H9 (cell line): ENCODE results near the gene IMPA2. TPM values are rescaled to one million over a fixed set of nuclear protein-coding genes. Genes with fewer than 3 reads are reported as not detected.

Experiments used
- DNase-seq: peaks from one replicate; pipeline ENCODE4 v3.0.0-alpha.2; 2017
- H2AFZ ChIP-seq: one replicate; pipeline ENCODE4 v1.6.1; 2013; ENCODE audit warnings: mild to moderate bottlenecking, low read length, control low read depth, moderate library complexity
- H2AK5ac ChIP-seq: 2 replicates; pipeline ENCODE4 v1.6.1; 2013; ENCODE audit warnings: low read length, control low read depth, mixed read lengths; ENCODE audit not compliant: insufficient read length
- H2BK120ac ChIP-seq: one replicate; pipeline ENCODE4 v1.6.1; 2013; ENCODE audit warnings: low read depth, mild to moderate bottlenecking, low read length, control low read depth, inconsistent platforms; ENCODE audit not compliant: poor library complexity, severe bottlenecking
- H2BK12ac ChIP-seq: 2 replicates; pipeline ENCODE4 v1.6.1; 2013; ENCODE audit warnings: low read length, control low read depth, mixed read lengths, low read depth; ENCODE audit not compliant: insufficient read length
- H2BK15ac ChIP-seq: 2 replicates; pipeline ENCODE4 v1.6.1; 2013; ENCODE audit warnings: low read depth, low read length, control low read depth
- H2BK20ac ChIP-seq: one replicate; pipeline ENCODE4 v1.6.1; 2013; ENCODE audit warnings: low read depth, mild to moderate bottlenecking, low read length, control low read depth, inconsistent platforms; ENCODE audit not compliant: poor library complexity, severe bottlenecking
- H2BK5ac ChIP-seq: 2 replicates; pipeline ENCODE4 v1.6.1; 2013; ENCODE audit warnings: low read length, control low read depth, mixed read lengths; ENCODE audit not compliant: insufficient read length
- H3K14ac ChIP-seq: 2 replicates; pipeline ENCODE4 v1.6.1; 2013; ENCODE audit warnings: low read length, control low read depth; ENCODE audit not compliant: insufficient read depth
- H3K18ac ChIP-seq: 2 replicates; pipeline ENCODE4 v1.6.1; 2013; ENCODE audit warnings: low read depth, mild to moderate bottlenecking, mixed read lengths, low read length, control low read depth; ENCODE audit not compliant: insufficient read length
- H3K23ac ChIP-seq: 2 replicates; pipeline ENCODE4 v1.6.1; 2013; ENCODE audit warnings: low read length, control low read depth, mixed read lengths, low read depth; ENCODE audit not compliant: insufficient read length
- H3K23me2 ChIP-seq: 2 replicates; pipeline ENCODE4 v1.6.1; 2013; ENCODE audit warnings: low read depth, mild to moderate bottlenecking, mixed read lengths, low read length, control low read depth; ENCODE audit not compliant: insufficient read length, poor library complexity, severe bottlenecking
- H3K27ac ChIP-seq: 2 replicates; pipeline ENCODE4 v1.5.1; 2013; ENCODE audit warnings: low read length, control low read depth, mixed read lengths, low read depth; ENCODE audit not compliant: insufficient read length
- H3K27me3 ChIP-seq: 2 replicates; pipeline ENCODE4 v1.6.1; 2013; ENCODE audit warnings: low read length, control low read depth, inconsistent platforms; ENCODE audit not compliant: insufficient read depth
- H3K4ac ChIP-seq: 2 replicates; pipeline ENCODE4 v1.6.1; 2013; ENCODE audit warnings: low read depth, mild to moderate bottlenecking, control low read depth, inconsistent platforms, low read length, moderate library complexity
- H3K4me1 ChIP-seq: 2 replicates; pipeline ENCODE4 v1.6.1; 2013; ENCODE audit warnings: low read length, control low read depth, inconsistent platforms; ENCODE audit not compliant: insufficient read depth
- H3K4me2 ChIP-seq: 2 replicates; pipeline ENCODE4 v1.6.1; 2013; ENCODE audit warnings: low read length, control low read depth, mixed read lengths; ENCODE audit not compliant: insufficient read length, insufficient read depth
- H3K56ac ChIP-seq: 2 replicates; pipeline ENCODE4 v1.6.1; 2013; ENCODE audit warnings: low read depth, mild to moderate bottlenecking, mixed read lengths, low read length, control low read depth; ENCODE audit not compliant: insufficient read length
- H3K79me1 ChIP-seq: 2 replicates; pipeline ENCODE4 v1.6.1; 2013; ENCODE audit warnings: low read depth, mild to moderate bottlenecking, moderate library complexity, low read length, control low read depth, inconsistent platforms; ENCODE audit not compliant: insufficient read depth, poor library complexity, severe bottlenecking
- H3K79me2 ChIP-seq: 2 replicates; pipeline ENCODE4 v1.6.1; 2013; ENCODE audit warnings: low read length, control low read depth, inconsistent platforms; ENCODE audit not compliant: insufficient read depth
- H3K9ac ChIP-seq: 2 replicates; pipeline ENCODE4 v1.6.1; 2013; ENCODE audit warnings: low read length, control low read depth, mixed read lengths; ENCODE audit not compliant: insufficient read length; ENCODE audit errors: extremely low read depth
- H3K9me3 ChIP-seq: one replicate; pipeline ENCODE4 v1.6.1; 2013; ENCODE audit warnings: low read depth, low read length, inconsistent platforms; ENCODE audit not compliant: control insufficient read depth
- H3T11ph ChIP-seq: one replicate; pipeline ENCODE4 v1.6.1; 2013; ENCODE audit warnings: mild to moderate bottlenecking, low read length, control low read depth, inconsistent platforms
- H4K20me1 ChIP-seq: one replicate; pipeline ENCODE4 v1.6.1; 2013; ENCODE audit not compliant: control insufficient read depth, insufficient read length, insufficient read depth
- H4K5ac ChIP-seq: 2 replicates; pipeline ENCODE4 v1.6.1; 2013; ENCODE audit warnings: low read depth, mild to moderate bottlenecking, mixed read lengths, low read length, control low read depth; ENCODE audit not compliant: insufficient read length
- H4K8ac ChIP-seq: replicated peaks from 2 replicates; pipeline ENCODE4 v1.6.1; 2013; ENCODE audit warnings: low read length, control low read depth, mixed read lengths, low read depth; ENCODE audit not compliant: insufficient read length
- H4K91ac ChIP-seq: 2 replicates; pipeline ENCODE4 v1.6.1; 2013; ENCODE audit warnings: low read depth, mild to moderate bottlenecking, moderate library complexity, mixed read lengths, low read length, control low read depth; ENCODE audit not compliant: insufficient read length
- H3K27ac Mint-ChIP-seq, 3 experiments: 2 replicates in 2 of 3; 3 replicates in 1 of 3; pipeline ENCODE4 v1.8.0; 2020 to 2021; ENCODE audit warnings: mixed read lengths in 3 of 3, mild to moderate bottlenecking in 1 of 3, moderate library complexity in 1 of 3
- H3K27me3 Mint-ChIP-seq: 2 replicates; pipeline ENCODE4 v1.8.0; 2021; ENCODE audit warnings: low read depth, mild to moderate bottlenecking, moderate library complexity, mixed read lengths
- H3K36me3 Mint-ChIP-seq, 3 experiments: 2 replicates in 2 of 3; 3 replicates in 1 of 3; pipeline ENCODE4 v1.8.0; 2020 to 2021; ENCODE audit warnings: low read depth in 3 of 3, mixed read lengths in 3 of 3; ENCODE audit not compliant: insufficient read depth in 1 of 3
- H3K4me1 Mint-ChIP-seq, 2 experiments: 2 replicates each; pipeline ENCODE4 v1.8.0; 2020; ENCODE audit warnings: mixed read lengths in 2 of 2
- H3K4me3 Mint-ChIP-seq, 2 experiments: 2 replicates in 1 of 2; 3 replicates in 1 of 2; pipeline ENCODE4 v1.8.0; 2020 to 2021; ENCODE audit warnings: mild to moderate bottlenecking in 2 of 2, mixed read lengths in 2 of 2, moderate library complexity in 1 of 2
- H3K9me3 Mint-ChIP-seq, 2 experiments: 2 replicates in 1 of 2; 3 replicates in 1 of 2; pipeline ENCODE4 v1.8.0; 2020; ENCODE audit warnings: mild to moderate bottlenecking in 2 of 2, mixed read lengths in 2 of 2, moderate library complexity in 1 of 2
- WGBS: extraction: QIAGEN DNeasy Blood & Tissue Kit; methylation state at CpG from one replicate; pipeline ENCODE4 v1.1.7; 2013; ENCODE audit warnings: missing lambda C conversion rate, low lambda C conversion rate, mixed read lengths; ENCODE audit not compliant: insufficient read length; ENCODE audit errors: extremely low coverage; 5-methylcytosine and 5-hydroxymethylcytosine counted together
- total RNA-seq: library from RNA; stranded (reverse); gene quantifications from 2 replicates; pipeline ENCODE4 v1.2.1, GENCODE V29; 2021
- TF ChIP-seq, protein P1 (sequence below): fragments of 200-600 bp; sonication (generic); conservative IDR thresholded peaks from 3 replicates; pipeline ENCODE4 v1.8.0; 2021; ENCODE audit warnings: antibody characterized with exemption, mild to moderate bottlenecking

Gene IMPA2
- total RNA-seq, 1 experiment from 2014 or later, result 73.8 TPM

DNA sequence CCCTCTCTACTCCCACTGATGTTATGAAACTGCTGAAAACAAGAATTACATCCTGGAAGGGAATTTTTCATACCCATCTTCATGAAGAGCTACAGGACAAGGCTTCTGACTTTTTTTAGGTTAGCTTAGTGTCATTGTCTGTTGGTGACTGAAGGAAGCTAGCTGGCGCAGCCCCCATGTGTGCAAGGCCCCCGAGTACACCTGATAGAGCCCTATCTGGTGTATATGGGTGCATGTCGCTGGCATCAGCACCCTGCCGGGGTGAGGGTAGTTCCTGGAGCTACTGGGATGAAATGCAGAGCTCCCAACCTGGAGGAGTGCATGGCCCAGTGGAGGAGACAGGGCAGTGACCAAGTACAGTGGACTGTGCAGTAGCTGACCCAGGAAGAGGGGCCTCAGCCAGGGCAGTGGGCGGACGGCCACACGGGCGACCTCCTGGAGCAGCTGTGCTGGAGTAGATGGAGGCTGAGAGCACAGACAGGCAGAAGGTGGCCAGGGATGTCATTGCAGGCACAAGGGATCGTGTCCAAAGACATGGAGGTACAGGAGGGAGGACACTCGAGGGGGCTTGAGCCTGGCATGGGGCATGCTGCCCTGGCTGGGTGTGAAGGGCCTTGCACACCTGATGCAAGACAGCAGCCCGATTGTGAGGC lies 12.1 kb downstream of the IMPA2 start:
- H3K79me2 ChIP-seq, result peaks cover 18% of the 10 kb centered on the region; the same call in 1 of the 2 replicates
- H2BK5ac ChIP-seq, result no peak overlapping the region
- no peaks in the 10 kb centered on the region; the same call in 1 of the 2 replicates for H3K27me3 Mint-ChIP-seq
- H3K4me3 Mint-ChIP-seq, result no peak overlapping the region
- H3K9me3 ChIP-seq, result no peaks in the 10 kb centered on the region
- H3K36me3 Mint-ChIP-seq, result peaks cover 1 to 11% (median 3%) of the 10 kb centered on the region in 3 experiments; a peak in 5 of 7 replicates
- peak overlapping the region; percentile 34 to 88 (median 81); a peak in 4 of 7 replicates for H3K27ac Mint-ChIP-seq
- H3T11ph ChIP-seq, result no peak overlapping the region
- H4K8ac ChIP-seq, result no peak overlapping the region
- H3K56ac ChIP-seq, result no peak overlapping the region
- H2AK5ac ChIP-seq, result no peak overlapping the region
- H2BK120ac ChIP-seq, result no peak overlapping the region
- H2AFZ ChIP-seq, result no peak overlapping the region
- H3K9ac ChIP-seq, result no peak overlapping the region
- H3K4me2 ChIP-seq, result no peak overlapping the region
- DNase-seq, result no peak
- no peak overlapping the region for H4K91ac ChIP-seq
- H3K4me1 ChIP-seq, result peaks cover 16% of the 10 kb centered on the region; the same call in 1 of the 2 replicates
- H2BK12ac ChIP-seq, result no peak overlapping the region
- H4K20me1 ChIP-seq, result peaks cover 2% of the 10 kb centered on the region
- H3K18ac ChIP-seq, result no peak overlapping the region
- no peaks in the 10 kb centered on the region for H3K9me3 Mint-ChIP-seq
- H2BK20ac ChIP-seq, result no peak overlapping the region
- TF ChIP-seq, protein P1, sequence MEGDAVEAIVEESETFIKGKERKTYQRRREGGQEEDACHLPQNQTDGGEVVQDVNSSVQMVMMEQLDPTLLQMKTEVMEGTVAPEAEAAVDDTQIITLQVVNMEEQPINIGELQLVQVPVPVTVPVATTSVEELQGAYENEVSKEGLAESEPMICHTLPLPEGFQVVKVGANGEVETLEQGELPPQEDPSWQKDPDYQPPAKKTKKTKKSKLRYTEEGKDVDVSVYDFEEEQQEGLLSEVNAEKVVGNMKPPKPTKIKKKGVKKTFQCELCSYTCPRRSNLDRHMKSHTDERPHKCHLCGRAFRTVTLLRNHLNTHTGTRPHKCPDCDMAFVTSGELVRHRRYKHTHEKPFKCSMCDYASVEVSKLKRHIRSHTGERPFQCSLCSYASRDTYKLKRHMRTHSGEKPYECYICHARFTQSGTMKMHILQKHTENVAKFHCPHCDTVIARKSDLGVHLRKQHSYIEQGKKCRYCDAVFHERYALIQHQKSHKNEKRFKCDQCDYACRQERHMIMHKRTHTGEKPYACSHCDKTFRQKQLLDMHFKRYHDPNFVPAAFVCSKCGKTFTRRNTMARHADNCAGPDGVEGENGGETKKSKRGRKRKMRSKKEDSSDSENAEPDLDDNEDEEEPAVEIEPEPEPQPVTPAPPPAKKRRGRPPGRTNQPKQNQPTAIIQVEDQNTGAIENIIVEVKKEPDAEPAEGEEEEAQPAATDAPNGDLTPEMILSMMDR, result no peak
- no peak overlapping the region for H3K27ac ChIP-seq
- H3K14ac ChIP-seq, result no peak overlapping the region; the same call in 1 of the 2 replicates
- no peak overlapping the region for H2BK15ac ChIP-seq
- H3K79me1 ChIP-seq, result peaks cover 10% of the 10 kb centered on the region
- no peak overlapping the region for H3K23ac ChIP-seq
- H4K5ac ChIP-seq, result no peak overlapping the region
- peaks cover 54 to 64% of the 10 kb centered on the region in 2 experiments for H3K4me1 Mint-ChIP-seq
- H3K23me2 ChIP-seq, result no peaks in the 10 kb centered on the region
- H3K27me3 ChIP-seq, result no peaks in the 10 kb centered on the region
- no CpG with 5 or more reads among the region's 11 CpGs for WGBS
- no peak overlapping the region for H3K4ac ChIP-seq
